HG03108 (cell line): ENCODE measurements around the gene TRIM39.
"Not testable (repeated sequence)": the region's sequence is repeated elsewhere in the genome, so short reads cannot be mapped to it uniquely, and the experiment has no call there.

Source experiments
- ATAC-seq: cut with Tn5 transposase; IDR thresholded peaks from one replicate; pipeline ENCODE4 v1.9.1; 2021; ENCODE audit warnings: moderate library complexity; ENCODE audit not compliant: unreplicated experiment

The TRIM39 gene

GRCh38 chr6:30326526-30327231, at the start of gene TRIM39:
Gene TRIM39 (plus strand): TSS chr6:30326927. CDS start chr6:30329318, 2,391 bp downstream.
- ATAC-seq: peak; percentile 62

GRCh38 chr6:30280988-30281387, 45.7 kb upstream of the TRIM39 start:
- ATAC-seq: not testable (repeated sequence)

DNA sequence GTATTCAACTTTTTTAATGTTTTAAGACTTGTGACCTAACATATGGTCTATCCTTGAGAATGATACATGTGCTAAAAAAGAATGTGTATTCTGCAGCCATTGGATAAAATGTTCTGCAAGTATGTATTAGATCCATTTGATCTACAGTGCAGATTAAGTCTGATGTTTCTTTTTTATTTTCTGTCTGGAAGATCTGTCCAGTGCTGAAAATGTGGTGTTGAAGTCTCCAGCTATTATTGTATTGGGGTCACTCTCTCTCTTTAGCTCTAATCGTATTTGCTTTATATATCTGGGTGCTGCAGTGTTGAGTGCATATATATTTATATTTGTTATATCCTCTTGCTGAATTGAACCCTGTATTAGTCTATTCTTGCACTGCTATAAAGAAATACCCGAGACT, 44.2 kb upstream of the TRIM39 start:
- no peak for ATAC-seq

GRCh38 chr6:30283761-30284160, 43.0 kb upstream of the TRIM39 start:
- no peak for ATAC-seq

- ATAC-seq: no peak
These were observed 39.6 kb upstream of the TRIM39 start for GRCh38 chr6:30287139-30287538.

DNA sequence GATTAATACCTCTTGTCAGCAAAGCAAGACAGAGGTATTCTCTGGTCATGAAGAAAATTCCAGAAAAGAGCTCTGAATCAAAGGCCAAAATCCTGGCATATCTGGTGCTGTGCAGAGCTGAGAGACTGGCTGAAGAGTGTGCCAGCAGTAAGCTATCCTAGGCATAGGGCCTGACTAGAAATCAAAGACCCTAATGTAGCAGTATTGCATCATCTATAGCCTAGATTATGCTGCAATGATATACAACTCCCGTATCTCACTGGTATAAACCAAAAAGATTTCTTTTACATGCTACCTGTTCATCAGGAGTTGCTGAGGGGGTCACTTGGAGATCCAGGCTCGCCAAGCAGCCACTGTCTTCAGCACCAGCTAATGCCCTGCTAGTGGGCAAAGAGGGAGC, 30.9 kb upstream of the TRIM39 start:
- ATAC-seq: no peak

DNA sequence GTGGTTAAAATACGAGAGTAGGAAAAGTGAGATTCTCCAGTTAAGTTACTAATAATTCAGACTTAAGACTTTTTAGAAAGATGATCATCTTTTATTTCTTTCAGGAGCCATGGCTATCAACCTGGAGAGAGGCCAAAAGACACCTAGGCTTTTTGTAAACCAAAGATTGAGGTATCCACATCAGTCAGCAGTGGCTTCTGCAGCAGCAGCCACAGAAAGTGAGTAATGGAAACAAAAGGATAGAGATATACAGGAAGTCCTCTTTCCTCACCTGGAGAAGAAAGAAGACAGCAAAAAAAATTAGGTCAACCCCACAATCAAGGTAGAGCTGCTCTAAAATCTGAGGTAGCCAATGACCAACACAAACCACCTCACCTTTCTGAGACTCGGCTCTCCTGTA, 22.7 kb upstream of the TRIM39 start:
- ATAC-seq: no peak

- ATAC-seq: no peak
These were observed 15.6 kb upstream of the TRIM39 start for GRCh38 chr6:30311101-30311500.

GRCh38 chr6:30311671-30312070, 15.1 kb upstream of the TRIM39 start:
- no peak for ATAC-seq

- ATAC-seq: no peak
These were observed 14.5 kb upstream of the TRIM39 start for GRCh38 chr6:30312266-30312665.

GRCh38 chr6:30312676-30313321, 13.9 kb upstream of the TRIM39 start:
- ATAC-seq: no peak

- ATAC-seq: no peak
These were observed 11.6 kb upstream of the TRIM39 start for GRCh38 chr6:30315156-30315555.

GRCh38 chr6:30317913-30318589, 8.7 kb upstream of the TRIM39 start:
- ATAC-seq: no peak

GRCh38 chr6:30319146-30319835, 7.4 kb upstream of the TRIM39 start:
- ATAC-seq: no peak

GRCh38 chr6:30321692-30322388, 4.9 kb upstream of the TRIM39 start:
- ATAC-seq: no peak

DNA sequence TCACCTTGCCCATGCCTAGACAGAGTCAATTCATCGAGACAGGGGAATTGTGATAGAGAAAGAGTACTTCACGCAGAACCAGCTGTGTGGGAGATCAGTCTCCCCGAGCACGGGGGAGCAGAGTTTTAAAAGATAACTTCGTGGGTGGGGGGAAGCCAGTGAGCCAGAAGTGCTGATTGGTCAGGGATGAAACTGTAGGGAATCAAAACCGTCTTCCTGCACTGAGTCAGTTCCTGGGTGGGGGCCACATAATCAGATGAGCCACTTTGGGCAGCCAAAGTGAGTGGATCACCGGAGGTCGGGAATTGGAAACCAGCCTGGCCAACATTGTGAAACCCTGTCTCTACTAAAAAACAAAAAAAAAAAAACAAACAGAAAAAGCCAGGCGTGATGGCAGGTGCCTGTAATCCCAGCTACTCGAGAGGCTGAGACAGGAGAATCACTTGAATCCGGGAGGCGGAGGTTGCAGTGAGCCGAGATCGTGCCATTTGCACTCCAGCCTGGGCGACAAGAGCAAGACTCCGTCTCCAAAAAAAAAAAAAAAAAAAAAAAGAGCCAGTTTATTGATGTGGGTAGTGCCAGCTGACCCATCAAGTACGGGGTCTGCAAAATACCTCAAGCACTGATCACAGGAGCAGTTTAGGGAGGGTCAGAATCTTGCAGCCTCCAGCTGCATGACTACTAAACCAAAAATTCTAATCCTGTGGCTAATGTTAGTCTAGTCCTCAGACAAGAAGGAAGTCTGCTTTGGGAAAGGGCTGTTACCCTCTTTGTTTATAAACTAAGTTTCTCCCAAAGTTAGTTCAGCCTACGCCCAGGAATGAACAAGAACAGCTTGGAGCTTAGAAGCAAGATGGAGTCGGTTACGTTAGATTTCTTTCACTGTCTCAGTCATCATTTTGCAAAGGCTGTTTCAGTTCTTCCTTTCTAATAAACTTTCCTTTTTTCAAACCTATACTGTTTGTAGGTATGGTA, 3.9 kb upstream of the TRIM39 start:
- ATAC-seq: no peak

DNA sequence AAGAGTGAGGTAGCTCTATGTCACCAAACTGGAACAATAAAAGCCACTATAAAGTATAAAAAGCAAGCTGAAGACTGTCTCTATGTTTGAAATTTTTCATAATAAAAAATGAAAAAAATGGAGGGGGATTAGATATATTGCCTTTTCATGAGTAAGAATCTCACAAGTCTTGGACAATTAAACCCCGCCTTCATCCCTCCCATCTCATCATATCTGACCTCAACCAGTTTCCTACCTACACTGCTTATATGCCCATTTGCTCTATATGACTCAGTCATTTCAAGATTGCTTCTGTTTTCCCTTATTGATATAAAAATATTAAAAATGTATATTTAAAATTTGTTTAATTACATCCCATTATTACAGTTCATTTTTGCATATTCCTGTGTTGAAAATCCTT, 2.9 kb upstream of the TRIM39 start:
- no peak for ATAC-seq

DNA sequence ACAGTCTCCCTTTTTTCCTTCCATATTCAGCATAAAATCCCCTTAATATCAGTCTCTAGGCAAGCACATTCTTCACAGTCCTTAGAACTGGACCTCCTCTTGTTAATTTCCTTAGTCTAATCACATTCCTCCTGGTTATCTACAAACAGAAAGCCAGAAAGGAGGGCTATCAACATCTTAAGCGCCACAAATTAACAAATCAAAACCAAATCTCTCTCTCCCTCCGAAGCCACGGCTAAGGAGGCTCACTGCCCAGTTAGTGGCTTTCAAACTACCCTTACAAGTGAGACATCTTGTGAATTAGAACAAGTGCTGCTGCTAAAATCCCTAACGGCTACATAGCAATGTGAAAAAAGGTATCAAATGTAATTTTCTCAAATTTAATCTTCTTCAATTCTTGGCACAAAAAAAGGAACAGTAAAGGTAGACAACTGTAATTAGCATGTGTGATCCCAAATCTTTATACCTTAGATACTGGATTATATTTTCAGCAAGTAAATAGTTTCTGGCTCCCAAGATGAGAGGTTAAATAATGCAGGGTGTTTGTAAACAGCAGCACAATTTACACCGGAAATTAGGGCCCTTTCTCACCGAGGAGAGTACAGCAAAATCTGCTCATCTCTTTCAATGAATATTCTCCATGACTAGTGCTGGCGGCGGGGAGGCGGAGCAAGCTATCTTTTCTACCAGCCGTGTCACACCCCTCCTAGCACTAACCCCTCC, 1.4 kb upstream of the TRIM39 start:
- ATAC-seq: no peak

DNA sequence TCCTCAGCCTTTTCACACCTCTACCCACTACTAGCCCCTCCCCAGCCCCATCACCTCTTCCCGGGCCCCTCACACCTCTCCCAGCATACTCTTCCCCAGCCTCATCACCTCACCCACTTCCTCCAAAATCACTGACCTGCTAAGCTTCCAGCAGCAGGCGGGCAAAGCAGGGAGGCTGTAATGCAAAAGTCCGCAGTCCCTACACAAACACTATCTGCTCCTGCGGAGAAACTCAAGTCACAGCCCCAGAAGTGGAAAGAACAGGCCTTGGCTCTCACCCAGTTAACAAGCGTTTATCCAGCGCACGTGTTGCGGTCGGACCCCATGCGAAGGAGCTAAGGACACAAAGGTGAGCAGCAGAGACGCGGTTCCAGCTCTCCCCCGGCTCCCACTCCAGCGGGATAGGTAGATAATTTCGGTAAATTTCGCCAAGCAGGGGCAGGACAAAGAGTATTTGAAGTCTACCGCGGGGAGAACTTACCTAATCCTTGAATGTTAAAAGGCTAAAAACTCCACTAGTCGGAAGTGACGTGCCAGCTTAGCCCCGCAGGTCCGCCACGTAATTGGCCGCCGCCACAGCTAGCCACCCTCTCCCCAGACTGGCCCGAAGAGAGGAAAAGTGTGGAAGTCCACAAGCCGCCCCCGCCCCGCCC, 728 bp upstream of the TRIM39 start:
- ATAC-seq: peak; percentile 35
